Activated T-cell treated with anti-CD3 and anti-CD28 coated beads, Interleukin-2, amount 50 U/mL, for 24 hours (primary cell): Measurements from ENCODE around the gene PHGDH.
"Not testable (repeated sequence)": the region's sequence is repeated elsewhere in the genome, so short reads cannot be mapped to it uniquely, and the experiment has no call there.

ENCODE experiments used
- DNase-seq: peaks from one replicate; pipeline ENCODE4 v3.0.0-alpha.2; 2020
- H3K27ac Mint-ChIP-seq: 2 replicates; pipeline ENCODE4 v1.8.0; 2020; ENCODE audit warnings: mild to moderate bottlenecking, mixed read lengths
- H3K27me3 Mint-ChIP-seq: 2 replicates; pipeline ENCODE4 v1.8.0; 2020; ENCODE audit warnings: mixed read lengths
- H3K36me3 Mint-ChIP-seq: 2 replicates; pipeline ENCODE4 v1.8.0; 2020; ENCODE audit warnings: low read depth, mixed read lengths
- H3K4me1 Mint-ChIP-seq: 2 replicates; pipeline ENCODE4 v1.8.0; 2020; ENCODE audit warnings: low read depth, mixed read lengths
- H3K4me3 Mint-ChIP-seq: 2 replicates; pipeline ENCODE4 v1.8.0; 2020; ENCODE audit warnings: mild to moderate bottlenecking, moderate library complexity, mixed read lengths
- H3K9me3 Mint-ChIP-seq: 2 replicates; pipeline ENCODE4 v1.8.0; 2020; ENCODE audit warnings: mixed read lengths

PHGDH gene

DNA sequence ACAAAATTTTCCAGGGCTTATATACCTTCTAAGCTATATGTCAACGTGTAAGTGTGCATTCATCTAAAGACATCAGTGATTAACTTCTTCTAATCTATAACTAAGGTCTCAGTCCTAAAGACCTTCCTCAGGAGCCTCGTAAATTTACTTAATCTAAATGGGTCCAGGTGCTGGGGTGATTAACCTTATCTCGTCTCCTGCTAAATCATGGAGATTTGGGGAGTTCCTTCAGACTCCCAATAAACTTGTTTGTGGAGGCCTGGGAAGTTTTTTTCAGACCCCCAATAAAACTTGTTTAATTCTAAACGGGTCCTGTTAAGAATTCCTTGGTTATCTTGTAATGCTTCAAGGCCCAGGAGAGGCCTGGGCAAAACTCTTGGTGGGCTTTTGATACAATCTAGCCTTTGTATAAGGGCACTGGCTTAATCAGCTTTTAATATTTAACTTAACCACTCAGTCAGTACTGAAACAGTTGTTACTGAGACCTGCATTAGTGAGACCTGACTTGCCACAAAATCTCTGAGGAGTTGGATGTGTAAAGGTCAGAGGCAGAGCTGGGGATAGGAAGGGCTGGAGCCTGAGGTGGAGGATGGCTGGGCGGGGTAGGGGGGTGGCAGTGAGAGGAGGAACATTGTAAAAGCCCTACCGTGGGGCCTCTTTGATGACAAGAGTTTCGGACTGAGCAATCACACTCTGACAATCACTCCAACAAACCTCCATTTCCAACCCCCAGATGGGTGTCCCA, 63.2 kb downstream of the PHGDH start:
- Mint-ChIP-seq H3K27ac (no peak overlapping the region), H3K27me3 (peaks cover 5% of the 10 kb centered on the region), H3K4me1 (no peaks in the 10 kb centered on the region)

DNA sequence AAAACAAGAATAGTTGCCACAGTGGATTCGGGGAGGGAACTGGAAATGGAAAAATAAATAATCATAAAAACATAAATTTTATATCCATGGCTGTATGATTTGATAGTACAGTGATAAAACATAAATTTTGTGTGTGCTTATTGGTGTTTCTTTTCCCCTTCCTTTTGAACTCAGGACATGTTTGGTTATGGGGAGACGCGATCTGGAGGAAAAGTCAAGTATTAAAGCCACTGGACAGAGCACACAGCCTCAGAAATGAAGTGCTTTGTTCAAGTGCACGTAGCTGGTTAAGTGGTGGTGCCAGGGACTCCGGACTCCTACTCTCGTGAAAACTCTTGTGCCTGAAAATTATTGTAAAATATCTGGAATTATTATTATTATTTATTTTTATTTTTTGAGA, 66.6 kb downstream of the PHGDH start:
- no peak overlapping the region for H3K27ac Mint-ChIP-seq
- H3K27me3 Mint-ChIP-seq = peaks cover 11% of the 10 kb centered on the region
- DNase-seq = no peak
- peaks cover 3% of the 10 kb centered on the region for H3K4me1 Mint-ChIP-seq
- no peaks in the 10 kb centered on the region for H3K9me3 Mint-ChIP-seq
- H3K4me3 Mint-ChIP-seq = no peak overlapping the region
- no peaks in the 10 kb centered on the region for H3K36me3 Mint-ChIP-seq

More for the DNA sequence above, 63.2 kb downstream of the PHGDH start:
- Mint-ChIP-seq H3K36me3 (no peaks in the 10 kb centered on the region), H3K9me3 (no peaks in the 10 kb centered on the region), H3K4me3 (no peak overlapping the region)
- DNase-seq = no peak

DNA sequence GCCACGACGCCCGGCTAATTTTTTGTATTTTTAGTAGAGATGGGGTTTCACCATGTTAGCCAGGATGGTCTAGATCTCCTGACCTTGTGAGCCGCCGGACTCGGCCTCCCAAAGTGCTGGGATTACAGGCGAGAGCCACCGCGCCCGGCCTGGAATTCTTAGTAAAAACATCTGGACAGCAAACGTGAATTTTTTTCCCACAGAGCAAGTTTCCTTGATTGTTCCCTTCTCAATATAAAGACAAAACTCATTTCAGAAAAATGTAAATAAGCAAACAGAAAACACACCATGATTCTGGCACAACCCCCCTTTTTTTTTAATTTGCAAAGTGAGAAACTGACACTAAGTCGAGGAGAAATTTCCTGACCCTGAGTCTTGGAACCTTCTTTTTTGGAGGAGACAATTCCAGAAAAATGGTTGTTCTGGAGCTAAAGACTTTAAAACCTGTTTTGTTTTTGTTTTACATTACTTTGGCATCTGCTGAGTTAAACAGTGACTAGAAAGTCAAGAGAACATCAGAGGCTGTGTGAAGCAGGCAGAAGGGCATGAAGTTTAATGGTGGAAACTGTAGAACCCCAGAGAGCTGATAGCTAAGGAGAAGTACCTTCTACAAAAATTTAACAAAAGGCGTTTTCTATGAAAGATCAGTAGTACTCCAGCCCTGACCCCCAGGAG, 67.3 kb downstream of the PHGDH start:
- H3K4me3 Mint-ChIP-seq = no peak overlapping the region

DNA sequence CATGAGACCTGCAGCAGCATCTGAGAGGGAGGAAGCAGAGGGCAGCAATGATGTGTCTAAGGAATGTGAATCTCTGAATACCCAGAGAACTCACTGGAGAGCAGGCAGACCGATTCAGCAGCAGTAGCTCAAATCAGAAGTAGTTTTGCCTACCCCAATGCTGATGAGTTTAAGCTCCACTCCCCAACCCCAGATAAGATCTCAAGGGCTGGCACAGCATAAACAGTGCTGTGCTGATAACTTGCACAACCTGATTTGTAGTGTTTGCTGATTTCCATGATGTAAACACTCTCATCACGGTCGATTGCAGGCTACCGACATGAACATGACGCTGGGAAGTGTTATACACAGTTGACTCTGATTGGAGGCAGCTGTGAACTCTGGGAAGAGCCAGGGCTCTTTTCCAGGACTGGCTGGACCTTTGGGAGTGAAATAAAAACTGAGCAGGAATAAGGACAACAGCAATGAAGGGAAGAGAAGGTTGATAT, 68.2 kb downstream of the PHGDH start:
- Mint-ChIP-seq H3K27ac (no peak overlapping the region), H3K27me3 (peaks cover 8% of the 10 kb centered on the region), H3K4me3 (no peak overlapping the region), H3K9me3 (no peaks in the 10 kb centered on the region), H3K36me3 (no peaks in the 10 kb centered on the region), H3K4me1 (peaks cover 8% of the 10 kb centered on the region)
- no peak for DNase-seq

More for the DNA sequence above, 67.3 kb downstream of the PHGDH start:
- H3K27me3 Mint-ChIP-seq = peaks cover 8% of the 10 kb centered on the region
- DNase-seq = no peak
- no peaks in the 10 kb centered on the region for H3K36me3 Mint-ChIP-seq
- H3K4me1 Mint-ChIP-seq = peaks cover 8% of the 10 kb centered on the region
- H3K9me3 Mint-ChIP-seq = no peaks in the 10 kb centered on the region
- H3K27ac Mint-ChIP-seq = no peak overlapping the region

DNA sequence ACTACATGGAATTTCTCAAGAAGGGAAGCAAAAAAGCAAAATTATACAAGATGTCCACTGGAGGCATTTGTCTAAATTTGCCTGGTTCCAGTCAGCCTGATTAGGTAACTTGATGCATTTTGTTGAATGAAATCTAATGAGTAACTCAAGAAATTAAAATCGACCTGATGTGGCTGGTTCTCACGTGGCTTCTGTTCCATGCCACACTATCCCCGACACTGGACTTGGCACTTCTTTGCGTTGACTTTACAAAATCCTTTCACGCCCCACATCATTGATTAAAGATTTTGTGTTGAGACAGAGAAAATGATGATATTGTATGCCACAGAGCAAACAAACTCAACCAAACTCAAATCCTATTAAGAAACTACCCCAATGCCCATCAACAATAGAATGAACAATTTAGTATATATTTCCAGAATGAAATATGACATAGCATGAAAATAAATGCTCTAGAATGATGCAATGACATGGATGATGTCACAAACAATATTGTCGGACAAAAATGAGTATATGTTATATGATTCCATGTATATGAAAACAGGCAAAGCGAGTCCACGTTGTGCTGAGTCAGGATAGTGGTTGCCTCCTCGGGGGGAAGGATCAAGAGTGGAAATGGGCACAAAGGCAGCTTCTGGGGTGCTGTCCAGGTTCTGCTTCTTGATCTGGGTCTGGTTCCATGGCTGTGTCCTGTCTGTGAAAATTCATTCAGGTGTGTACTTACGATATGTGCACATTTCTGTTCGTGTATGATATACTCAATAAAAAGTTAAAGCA, 69.9 kb downstream of the PHGDH start:
- H3K27me3 Mint-ChIP-seq = peaks cover 15% of the 10 kb centered on the region
- peaks cover 14% of the 10 kb centered on the region for H3K4me1 Mint-ChIP-seq
- no peak overlapping the region for H3K4me3 Mint-ChIP-seq
- H3K9me3 Mint-ChIP-seq = no peaks in the 10 kb centered on the region
- no peak for DNase-seq
- no peak overlapping the region for H3K27ac Mint-ChIP-seq
- no peaks in the 10 kb centered on the region for H3K36me3 Mint-ChIP-seq

DNA sequence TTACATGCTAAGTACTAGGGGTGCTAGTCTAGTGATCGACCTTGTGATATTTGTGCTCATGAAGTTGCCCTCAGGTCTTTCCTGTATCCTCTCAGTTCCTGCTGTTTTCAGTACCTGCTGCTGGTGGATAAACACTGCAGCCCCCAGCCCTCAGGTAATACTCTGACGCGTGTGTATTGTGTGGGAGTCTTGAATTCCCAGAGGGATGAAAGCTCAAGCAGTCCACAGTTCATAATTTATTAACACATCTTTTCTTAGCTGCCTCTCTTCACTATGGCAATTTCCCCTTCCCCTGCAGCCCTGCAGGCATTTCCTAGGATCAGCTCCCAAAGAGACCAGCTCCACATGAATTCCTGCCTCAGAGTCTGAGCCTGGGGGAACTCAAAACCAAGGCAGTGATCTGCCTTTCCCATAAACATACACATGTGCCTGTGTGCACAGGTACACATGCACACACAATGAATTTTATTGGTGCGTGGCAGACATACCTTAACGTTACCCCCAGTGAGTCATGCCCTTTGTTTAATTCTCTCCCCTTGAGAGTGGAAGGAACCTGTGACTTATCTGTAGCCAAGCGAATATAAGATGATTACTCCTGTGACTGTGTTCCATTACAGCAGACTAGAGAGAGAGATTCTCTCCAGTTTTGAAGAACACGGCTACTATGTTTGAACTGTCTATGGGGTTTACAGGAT, 71.0 kb downstream of the PHGDH start:
- Mint-ChIP-seq H3K27me3 (peaks cover 15% of the 10 kb centered on the region), H3K4me3 (no peak overlapping the region), H3K9me3 (no peaks in the 10 kb centered on the region), H3K4me1 (peaks cover 16% of the 10 kb centered on the region), H3K36me3 (no peaks in the 10 kb centered on the region), H3K27ac (no peak overlapping the region)
- DNase-seq = no peak

DNA sequence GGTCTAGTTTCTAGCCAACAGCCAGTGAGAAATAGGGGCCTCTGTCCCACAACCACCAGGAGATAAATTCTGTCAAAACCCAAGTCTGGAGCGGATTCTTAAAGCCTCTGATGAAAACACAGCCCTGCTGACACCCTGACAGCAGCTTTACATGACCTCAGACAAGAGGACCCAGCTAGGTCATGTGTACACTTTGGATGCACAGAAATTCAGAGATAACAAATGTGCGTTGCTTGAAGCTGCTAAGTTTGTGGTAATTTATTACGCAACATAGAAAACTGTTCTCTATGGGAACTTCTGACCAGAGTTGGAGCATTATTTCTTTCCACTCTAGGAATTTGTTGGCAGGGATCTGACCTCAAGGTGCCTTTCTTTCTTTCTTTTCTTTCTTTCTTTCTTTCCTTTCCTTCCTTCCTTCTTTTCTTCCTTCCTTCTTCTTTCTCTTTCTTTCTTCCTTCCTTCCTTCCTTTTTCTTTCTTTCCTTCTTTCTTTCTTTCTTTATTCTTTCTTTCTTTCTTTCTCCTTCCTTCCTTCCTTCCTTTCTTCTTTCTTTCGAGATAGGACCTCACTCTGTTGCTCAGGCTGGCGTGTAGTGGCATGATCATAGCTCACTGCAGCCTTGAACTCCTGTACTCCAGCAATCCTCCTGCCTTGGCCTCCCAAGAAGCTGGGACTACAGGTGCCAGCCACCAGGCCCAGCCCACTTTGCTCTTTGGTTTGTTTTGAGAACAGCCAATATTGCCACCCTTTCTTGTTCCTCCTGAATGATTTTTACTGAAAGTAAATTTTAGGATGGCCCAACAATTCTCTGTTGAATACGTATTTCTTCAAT, 71.8 kb downstream of the PHGDH start:
- H3K27ac Mint-ChIP-seq = no peak overlapping the region
- peaks cover 15% of the 10 kb centered on the region for H3K27me3 Mint-ChIP-seq
- DNase-seq = no peak
- peaks cover 16% of the 10 kb centered on the region for H3K4me1 Mint-ChIP-seq
- no peaks in the 10 kb centered on the region for H3K36me3 Mint-ChIP-seq
- H3K9me3 Mint-ChIP-seq = no peaks in the 10 kb centered on the region
- no peak overlapping the region for H3K4me3 Mint-ChIP-seq

DNA sequence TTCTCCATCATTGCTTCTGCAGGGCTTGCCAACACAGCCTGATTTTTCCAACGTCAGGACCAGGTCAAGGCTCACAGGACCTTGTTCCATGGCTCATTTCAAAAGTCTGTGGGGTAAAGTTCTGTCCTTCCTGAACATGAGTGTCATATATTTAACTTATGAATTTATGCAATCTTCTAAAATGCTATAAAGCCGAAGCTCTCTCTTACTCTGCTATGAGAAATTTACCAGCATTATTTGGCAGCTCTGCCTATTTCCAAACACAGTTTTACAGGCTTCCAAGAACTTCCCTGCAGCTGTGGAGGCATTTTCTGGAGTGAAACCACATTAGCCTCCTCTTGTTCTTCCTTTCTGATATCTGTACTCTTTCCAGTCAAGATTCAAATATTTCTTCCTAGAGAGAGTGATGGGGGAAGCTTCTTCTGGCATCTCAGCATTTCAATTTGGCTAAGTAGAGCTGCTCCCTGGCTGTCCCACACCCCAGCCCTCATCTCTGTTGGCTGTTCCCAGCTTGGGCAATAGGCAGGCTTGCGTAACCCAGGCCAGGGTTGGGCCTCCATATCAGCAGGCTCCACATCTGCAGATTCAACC, 72.6 kb downstream of the PHGDH start:
- Mint-ChIP-seq H3K9me3 (no peaks in the 10 kb centered on the region), H3K4me3 (no peak overlapping the region), H3K27ac (no peak overlapping the region), H3K27me3 (peaks cover 15% of the 10 kb centered on the region), H3K36me3 (no peaks in the 10 kb centered on the region), H3K4me1 (peaks cover 16% of the 10 kb centered on the region)
- DNase-seq = no peak

DNA sequence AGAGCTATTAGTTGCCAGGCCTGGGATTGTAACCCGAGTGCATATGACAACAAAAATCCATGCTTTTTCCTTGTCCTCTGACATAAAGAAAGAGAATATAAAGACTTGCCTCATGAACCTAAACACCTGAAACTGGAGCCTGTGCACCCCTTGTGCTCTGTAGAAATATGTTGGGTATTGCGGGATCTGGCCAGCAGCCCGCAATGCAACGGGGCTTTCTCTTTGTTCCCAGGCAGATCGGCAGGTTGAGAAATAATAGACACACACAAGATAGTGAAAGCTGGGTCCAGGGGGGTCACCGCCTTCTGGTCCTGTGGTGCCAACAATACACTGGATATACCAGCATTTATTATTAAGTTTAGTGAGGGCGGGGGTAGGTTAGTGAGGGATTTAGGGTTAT, 74.3 kb downstream of the PHGDH start:
- not testable (repeated sequence) for H3K4me3 Mint-ChIP-seq, H3K9me3 Mint-ChIP-seq, DNase-seq, H3K27ac Mint-ChIP-seq, H3K36me3 Mint-ChIP-seq
- Mint-ChIP-seq H3K4me1 (peaks cover 16% of the 10 kb centered on the region), H3K27me3 (peaks cover 18% of the 10 kb centered on the region)

DNA sequence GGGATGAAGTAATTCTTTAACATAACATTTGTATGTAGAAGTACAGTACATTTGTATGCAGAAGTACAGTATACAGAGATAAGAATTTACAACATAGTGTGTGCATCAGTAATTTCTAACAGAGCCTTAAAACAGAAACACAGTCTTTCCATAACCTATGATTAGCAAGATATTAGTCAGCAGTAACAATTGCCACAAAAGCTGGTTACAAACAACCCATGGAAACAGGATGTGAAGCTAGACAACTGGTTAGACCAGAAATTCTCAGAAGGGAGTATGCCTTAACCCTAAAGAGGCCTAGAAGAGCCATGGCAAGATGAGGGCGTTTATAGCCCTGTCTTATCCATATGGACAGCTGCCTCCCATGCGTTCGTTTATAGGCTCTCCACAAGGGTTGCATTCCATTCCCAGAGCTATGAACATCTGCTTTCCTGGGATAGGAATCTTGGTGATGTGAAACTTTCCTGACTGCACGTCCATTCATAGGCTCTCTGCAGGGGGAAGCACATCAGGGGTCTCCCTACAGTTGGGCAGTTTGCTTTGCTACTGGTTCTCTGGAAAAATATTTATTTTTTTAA, 74.8 kb downstream of the PHGDH start:
- Mint-ChIP-seq H3K27me3 (peaks cover 18% of the 10 kb centered on the region), H3K4me1 (peaks cover 16% of the 10 kb centered on the region)
- H3K27ac Mint-ChIP-seq, H3K9me3 Mint-ChIP-seq, H3K36me3 Mint-ChIP-seq, H3K4me3 Mint-ChIP-seq, DNase-seq: not testable (repeated sequence)

DNA sequence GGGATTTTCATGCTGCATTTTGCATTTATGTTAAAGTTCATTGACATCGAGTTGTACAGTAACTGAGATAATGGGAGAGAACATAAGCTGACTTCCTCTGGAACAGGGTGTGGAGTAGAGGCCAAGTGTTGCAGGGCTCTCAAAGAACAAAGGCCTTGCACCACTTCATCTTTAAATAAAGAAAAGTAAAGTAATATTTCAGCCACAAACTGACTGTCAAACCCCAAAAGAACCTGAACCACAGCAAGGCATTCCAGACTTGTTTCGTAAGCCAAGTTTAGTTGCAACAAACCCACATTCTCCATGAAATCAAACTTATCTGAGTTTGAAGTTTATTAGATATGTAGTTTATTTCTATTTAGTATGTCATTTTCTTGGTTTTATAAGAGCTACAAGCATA, 76.0 kb downstream of the PHGDH start:
- H3K36me3 Mint-ChIP-seq = no peaks in the 10 kb centered on the region
- peaks cover 14% of the 10 kb centered on the region for H3K27me3 Mint-ChIP-seq
- H3K27ac Mint-ChIP-seq = no peak overlapping the region
- no peak overlapping the region for H3K4me3 Mint-ChIP-seq
- DNase-seq = no peak
- H3K9me3 Mint-ChIP-seq = no peaks in the 10 kb centered on the region
- H3K4me1 Mint-ChIP-seq = peaks cover 16% of the 10 kb centered on the region

DNA sequence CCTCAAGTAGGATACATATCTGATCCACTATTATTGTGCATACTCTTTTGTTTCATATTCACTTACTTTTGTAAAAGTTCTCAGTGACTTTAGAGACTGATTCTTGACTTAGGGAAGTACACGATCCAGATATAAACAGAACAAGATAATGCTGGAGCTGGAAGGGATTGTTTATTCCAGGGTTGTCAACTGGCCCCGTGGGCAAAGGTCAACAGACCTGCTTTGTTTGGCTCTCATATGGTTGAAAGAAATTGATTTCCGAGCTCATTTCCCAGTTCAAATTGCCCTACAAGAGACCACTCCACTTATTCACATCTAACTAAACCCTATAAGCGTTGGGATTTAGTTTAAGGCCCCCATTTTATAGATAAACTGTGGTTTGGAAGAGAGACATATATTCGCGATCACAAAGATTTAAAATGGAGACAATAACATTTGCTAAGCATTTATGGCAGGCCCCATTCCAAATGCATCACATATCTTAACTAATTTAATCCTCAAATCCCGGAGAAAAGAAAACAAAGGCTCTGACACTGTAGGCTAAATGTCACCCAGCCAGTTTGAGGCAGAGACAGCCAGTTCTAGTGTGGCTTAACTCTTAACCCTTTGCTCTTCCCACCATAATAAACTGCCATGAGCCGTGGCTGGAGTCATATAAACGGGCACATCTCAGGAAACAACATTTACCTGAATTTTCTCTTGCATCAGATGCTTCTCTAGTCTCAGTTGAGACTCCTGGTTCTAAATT, 78.9 kb downstream of the PHGDH start:
- no peaks in the 10 kb centered on the region for H3K9me3 Mint-ChIP-seq
- H3K4me1 Mint-ChIP-seq = peaks cover 8% of the 10 kb centered on the region
- no peaks in the 10 kb centered on the region for H3K36me3 Mint-ChIP-seq
- peaks cover 3% of the 10 kb centered on the region for H3K27me3 Mint-ChIP-seq
- H3K27ac Mint-ChIP-seq = no peak overlapping the region
- no peak for DNase-seq
- no peak overlapping the region for H3K4me3 Mint-ChIP-seq

DNA sequence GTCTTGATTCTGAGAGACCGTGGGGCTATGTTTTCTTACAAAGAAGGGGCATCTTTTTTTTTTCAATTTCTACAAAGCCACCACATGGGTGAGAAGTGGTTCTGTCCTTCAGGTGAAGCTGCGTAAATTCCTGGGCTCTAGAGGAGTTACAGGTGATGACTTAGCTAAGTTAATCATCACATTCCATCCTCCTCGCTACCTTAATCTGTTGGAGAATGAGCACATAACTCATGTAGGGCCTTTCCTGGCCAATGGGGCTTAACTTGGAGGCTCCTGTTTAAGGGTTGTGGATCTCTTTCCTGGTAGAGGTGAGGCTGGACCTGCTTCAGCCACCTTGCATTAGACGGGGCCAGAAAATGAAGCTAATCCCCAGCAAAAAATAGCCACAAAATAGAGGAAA, 79.6 kb downstream of the PHGDH start:
- peaks cover 3% of the 10 kb centered on the region for H3K4me1 Mint-ChIP-seq
- H3K4me3 Mint-ChIP-seq = no peak overlapping the region
- peaks cover 2% of the 10 kb centered on the region for H3K27me3 Mint-ChIP-seq
- no peak overlapping the region for H3K27ac Mint-ChIP-seq
- H3K36me3 Mint-ChIP-seq = no peaks in the 10 kb centered on the region
- no peaks in the 10 kb centered on the region for H3K9me3 Mint-ChIP-seq
- no peak for DNase-seq
